Smooth muscle cell (in vitro differentiated cells): ENCODE data around the gene BCAR3. TPM values are rescaled to one million over a fixed set of nuclear protein-coding genes. Genes with fewer than 3 reads are reported as not detected.
"Not testable (repeated sequence)": the region's sequence is repeated elsewhere in the genome, so short reads cannot be mapped to it uniquely, and the experiment has no call there.

ENCODE experiments used
- DNase-seq: peaks from one replicate; lab custom pipeline; 2025; ENCODE audit not compliant: unreplicated experiment; lab: John Stamatoyannopoulos, UW
- H2AFZ ChIP-seq: fragments of 200-600 bp; sonication (generic); 2 replicates; pipeline ENCODE4 v1.6.0; 2016; ENCODE audit warnings: antibody characterized with exemption, low read depth, mild to moderate bottlenecking
- H3F3A ChIP-seq: fragments of 200-600 bp; sonication (generic); 2 replicates; pipeline ENCODE4 v1.6.0; 2017; ENCODE audit warnings: antibody characterized with exemption, low read depth
- H3K27ac ChIP-seq: fragments of 200-600 bp; sonication (generic); 2 replicates; pipeline ENCODE4 v1.5.1; 2016; ENCODE audit warnings: low read depth, mild to moderate bottlenecking
- H3K27me3 ChIP-seq: fragments of 200-600 bp; sonication (generic); 2 replicates; pipeline ENCODE4 v1.6.1; 2016; ENCODE audit warnings: low read depth, mild to moderate bottlenecking
- H3K36me3 ChIP-seq: fragments of 200-600 bp; sonication (generic); 2 replicates; pipeline ENCODE4 v1.5.1; 2016; ENCODE audit warnings: low read depth
- H3K4me1 ChIP-seq: fragments of 200-600 bp; sonication (generic); 2 replicates; pipeline ENCODE4 v1.5.1; 2016; ENCODE audit warnings: low read depth
- H3K4me2 ChIP-seq: fragments of 200-600 bp; sonication (generic); 2 replicates; pipeline ENCODE4 v1.6.0; 2016; ENCODE audit warnings: mild to moderate bottlenecking
- H3K4me3 ChIP-seq: fragments of 200-600 bp; sonication (generic); 2 replicates; pipeline ENCODE4 v1.5.1; 2016; ENCODE audit warnings: mild to moderate bottlenecking
- H3K79me2 ChIP-seq: fragments of 200-600 bp; sonication (generic); 2 replicates; pipeline ENCODE4 v1.6.0; 2016; ENCODE audit warnings: low read depth, mild to moderate bottlenecking
- H3K9ac ChIP-seq: fragments of 200-600 bp; sonication (generic); 2 replicates; pipeline ENCODE4 v1.6.0; 2016; ENCODE audit warnings: low read depth
- H3K9me3 ChIP-seq: fragments of 200-600 bp; sonication (generic); replicated peaks from 2 replicates; pipeline ENCODE4 v1.5.1; 2016; ENCODE audit warnings: low read depth
- H4K20me1 ChIP-seq: fragments of 200-600 bp; sonication (generic); 2 replicates; pipeline ENCODE4 v1.6.0; 2016; ENCODE audit warnings: low read depth
- WGBS: methylation state at CpG from one replicate; pipeline ENCODE4 v1.1.7; 2016; ENCODE audit warnings: low lambda C conversion rate; 5-methylcytosine and 5-hydroxymethylcytosine counted together
- polyA plus RNA-seq: library from polyadenylated mRNA; unstranded; fragments of >200 nt; fragmentation: Nextera tagmentation; extraction: Ambion mirVana; gene quantifications from 2 replicates; pipeline ENCODE4 v1.2.1, GENCODE V29; 2016
- total RNA-seq: library from RNA; depleted of rRNA; stranded (reverse); fragments of >200 nt; gene quantifications from 2 replicates; pipeline ENCODE4 v1.2.3, GENCODE V29; 2014
- TF ChIP-seq, protein P1 (sequence below): fragments of 200-600 bp; sonication (generic); IDR thresholded peaks from 2 replicates; pipeline ENCODE4 v1.5.1; 2017; ENCODE audit warnings: borderline replicate concordance, mild to moderate bottlenecking, antibody characterized with exemption; ENCODE audit not compliant: insufficient read depth, poor library complexity, severe bottlenecking

The BCAR3 gene
- total and polyA plus RNA-seq, 2 experiments from 2014 or later, result 21.4 to 24.9 TPM

DNA sequence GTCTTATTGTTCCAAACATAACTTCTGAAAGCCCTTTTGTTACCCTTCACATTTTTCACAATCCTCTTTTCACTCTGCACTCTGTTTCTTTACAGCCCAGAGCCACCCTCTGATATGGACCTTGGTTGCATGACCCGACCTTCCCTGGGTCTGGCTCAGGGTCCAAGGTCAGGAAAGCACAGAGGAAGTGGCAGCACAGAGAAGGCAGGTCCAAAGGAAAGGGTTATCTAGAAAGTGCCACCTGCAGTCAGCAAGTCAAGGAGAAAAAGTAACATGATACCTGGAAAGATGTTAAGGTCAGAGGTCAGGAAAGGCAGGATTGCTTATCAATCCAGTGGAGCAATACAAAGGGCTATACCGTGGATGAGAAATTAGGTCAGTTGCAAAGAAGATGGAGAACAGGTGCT, 18.4 kb downstream of the BCAR3 start:
- Histone ChIP-seq H3K9me3 (no peaks in the 10 kb centered on the region), H3K36me3 (no peaks in the 10 kb centered on the region), H4K20me1 (peaks cover 74% of the 10 kb centered on the region), H3K9ac (peak overlapping the region; percentile 53), H3K79me2 (peaks cover 58% of the 10 kb centered on the region), H3F3A (peaks cover 64% of the 10 kb centered on the region), H3K4me1 (peaks cover 41% of the 10 kb centered on the region), H3K27me3 (no peaks in the 10 kb centered on the region), H3K4me3 (no peak overlapping the region), H3K27ac (peak overlapping the region; percentile 99), H2AFZ (no peak overlapping the region), H3K4me2 (peak overlapping the region; percentile 70)
- TF ChIP-seq, protein P1, sequence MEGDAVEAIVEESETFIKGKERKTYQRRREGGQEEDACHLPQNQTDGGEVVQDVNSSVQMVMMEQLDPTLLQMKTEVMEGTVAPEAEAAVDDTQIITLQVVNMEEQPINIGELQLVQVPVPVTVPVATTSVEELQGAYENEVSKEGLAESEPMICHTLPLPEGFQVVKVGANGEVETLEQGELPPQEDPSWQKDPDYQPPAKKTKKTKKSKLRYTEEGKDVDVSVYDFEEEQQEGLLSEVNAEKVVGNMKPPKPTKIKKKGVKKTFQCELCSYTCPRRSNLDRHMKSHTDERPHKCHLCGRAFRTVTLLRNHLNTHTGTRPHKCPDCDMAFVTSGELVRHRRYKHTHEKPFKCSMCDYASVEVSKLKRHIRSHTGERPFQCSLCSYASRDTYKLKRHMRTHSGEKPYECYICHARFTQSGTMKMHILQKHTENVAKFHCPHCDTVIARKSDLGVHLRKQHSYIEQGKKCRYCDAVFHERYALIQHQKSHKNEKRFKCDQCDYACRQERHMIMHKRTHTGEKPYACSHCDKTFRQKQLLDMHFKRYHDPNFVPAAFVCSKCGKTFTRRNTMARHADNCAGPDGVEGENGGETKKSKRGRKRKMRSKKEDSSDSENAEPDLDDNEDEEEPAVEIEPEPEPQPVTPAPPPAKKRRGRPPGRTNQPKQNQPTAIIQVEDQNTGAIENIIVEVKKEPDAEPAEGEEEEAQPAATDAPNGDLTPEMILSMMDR, result no peak
- DNase-seq, result no peak
- WGBS, result 63% methylated on average over 2 of the region's 2 CpGs

DNA sequence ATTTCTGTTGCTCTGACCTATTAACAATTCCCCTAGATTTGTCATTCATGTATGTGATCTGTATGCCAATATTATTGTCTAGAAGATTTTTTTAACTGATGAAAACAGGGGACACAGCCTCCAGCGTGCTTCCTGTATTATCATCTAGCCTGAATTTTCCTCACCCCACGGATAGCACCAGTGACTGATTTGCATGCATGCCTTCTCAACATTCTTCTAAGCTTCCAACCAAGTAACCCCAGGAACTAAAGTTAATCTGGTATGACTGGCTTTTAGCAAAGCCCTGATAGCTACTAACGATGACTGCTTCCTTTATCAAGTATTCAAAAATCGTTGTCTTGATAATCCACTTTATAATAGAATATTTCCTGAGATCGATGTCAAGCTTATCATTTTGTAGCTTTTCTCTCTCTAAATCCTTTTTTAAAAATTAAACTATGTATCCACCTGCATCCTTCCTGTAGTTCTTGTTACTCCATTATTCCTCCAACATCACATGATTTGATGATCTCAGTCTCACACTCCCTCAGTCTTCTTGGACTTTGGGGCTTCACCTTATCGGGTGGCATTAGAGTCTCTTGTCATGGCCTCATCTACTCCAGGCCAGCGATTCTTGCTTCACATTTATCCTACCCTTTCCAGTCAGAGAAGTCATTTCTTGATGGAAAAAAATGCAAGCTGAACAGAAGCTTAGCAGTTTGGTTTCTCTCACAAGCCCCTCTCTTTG, 19.0 kb downstream of the BCAR3 start:
- peak overlapping the region; percentile 53 for H3K9ac ChIP-seq

DNA sequence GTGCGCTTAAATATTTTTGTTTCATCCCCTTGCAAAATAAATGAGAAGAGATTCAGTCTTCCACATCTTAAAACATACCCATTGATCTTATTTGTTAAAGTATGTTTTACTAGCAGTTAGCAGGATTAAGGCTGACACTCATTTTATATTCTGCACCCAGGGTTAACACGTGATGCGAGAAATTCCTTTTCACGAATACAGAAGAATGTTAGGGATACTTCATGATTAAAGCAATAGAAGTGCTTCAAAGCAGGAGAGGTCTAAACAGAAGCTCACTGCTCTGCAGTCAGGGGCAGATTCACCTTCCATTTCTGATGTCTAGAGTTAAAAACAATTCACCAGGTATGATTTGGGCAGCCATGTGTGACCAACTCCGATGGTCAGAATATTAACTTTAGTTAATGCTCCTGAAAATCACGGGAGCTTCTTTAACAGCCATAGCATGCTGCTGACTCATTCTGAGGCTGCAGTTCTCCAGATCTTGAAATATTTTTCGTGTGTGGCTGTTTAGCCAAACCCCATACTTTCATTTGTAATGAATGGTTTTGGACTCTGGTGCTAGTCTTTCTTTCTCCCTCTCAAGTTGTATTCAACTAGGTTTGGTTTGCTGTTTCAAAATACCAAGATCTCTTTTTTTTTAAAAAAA, 19.7 kb downstream of the BCAR3 start:
- Histone ChIP-seq H4K20me1 (peaks cover 73% of the 10 kb centered on the region), H3K27me3 (no peaks in the 10 kb centered on the region), H3F3A (peaks cover 55% of the 10 kb centered on the region), H3K4me1 (peaks cover 36% of the 10 kb centered on the region), H3K9ac (peak overlapping the region; percentile 53), H3K79me2 (peaks cover 58% of the 10 kb centered on the region), H2AFZ (no peak overlapping the region), H3K36me3 (peaks cover 5% of the 10 kb centered on the region), H3K9me3 (no peaks in the 10 kb centered on the region), H3K27ac (peak overlapping the region; percentile 99), H3K4me2 (peak overlapping the region; percentile 70), H3K4me3 (peak overlapping the region; percentile 8)
- no peak for DNase-seq
- WGBS, result 28% methylated on average over 7 of the region's 7 CpGs
- TF ChIP-seq, protein P1, result no peak

More for the DNA sequence above, 19.0 kb downstream of the BCAR3 start:
- no peaks in the 10 kb centered on the region for H3K36me3 ChIP-seq
- H3K4me3 ChIP-seq, result peak overlapping the region; percentile 8
- H3K27ac ChIP-seq, result peak overlapping the region; percentile 99
- TF ChIP-seq, protein P1, result no peak
- H3K9me3 ChIP-seq, result no peaks in the 10 kb centered on the region
- peaks cover 73% of the 10 kb centered on the region for H4K20me1 ChIP-seq
- H3F3A ChIP-seq, result peaks cover 59% of the 10 kb centered on the region
- H3K27me3 ChIP-seq, result no peaks in the 10 kb centered on the region
- peaks cover 36% of the 10 kb centered on the region for H3K4me1 ChIP-seq
- no peak overlapping the region for H2AFZ ChIP-seq
- H3K4me2 ChIP-seq, result peak overlapping the region; percentile 70
- no peak for DNase-seq
- 20% methylated on average over 7 of the region's 7 CpGs for WGBS
- peaks cover 58% of the 10 kb centered on the region for H3K79me2 ChIP-seq

DNA sequence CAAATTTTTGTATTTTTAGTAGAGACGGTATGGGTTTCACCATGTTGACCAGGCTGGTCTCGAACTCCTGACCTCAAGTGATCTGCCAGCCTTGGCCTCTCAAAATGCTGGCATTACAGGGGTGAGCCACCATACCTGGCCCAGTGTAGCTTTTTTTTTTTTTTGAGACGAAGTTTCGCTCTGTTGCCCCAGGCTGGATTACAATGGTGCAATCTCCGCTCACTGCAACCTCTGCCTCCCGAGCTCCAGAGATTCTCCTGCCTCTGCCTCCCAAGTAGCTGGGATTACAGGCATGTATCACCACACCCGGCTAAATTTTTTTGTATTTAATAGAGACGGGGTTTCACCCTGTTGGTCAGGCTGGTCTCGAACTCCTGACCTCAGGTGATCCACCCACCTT, 20.3 kb downstream of the BCAR3 start:
- not testable (repeated sequence) for H3K27me3 ChIP-seq, H2AFZ ChIP-seq, H3K36me3 ChIP-seq, DNase-seq, H3K9ac ChIP-seq, H3K4me3 ChIP-seq, H3K9me3 ChIP-seq
- Histone ChIP-seq H3K4me2 (peak overlapping the region; percentile 70), H4K20me1 (peaks cover 73% of the 10 kb centered on the region), H3K4me1 (peaks cover 36% of the 10 kb centered on the region), H3K27ac (peak overlapping the region; percentile 99), H3F3A (peaks cover 52% of the 10 kb centered on the region), H3K79me2 (peaks cover 58% of the 10 kb centered on the region)
- 82% methylated on average over 9 of the region's 9 CpGs for WGBS
